GM19395 (cell line): ENCODE results near the gene SCN1A.

Experiments used
- ATAC-seq: cut with Tn5 transposase; IDR thresholded peaks from one replicate; pipeline ENCODE4 v1.9.1; 2021; ENCODE audit warnings: mild to moderate bottlenecking, moderate library complexity; ENCODE audit not compliant: unreplicated experiment

SCN1A gene

GRCh38 chr2:166084301-166084700 is 43.5 kb downstream of the SCN1A start:
- no peak for ATAC-seq

- no peak for ATAC-seq
Observed at GRCh38 chr2:166082736-166083135, 45.1 kb downstream of the SCN1A start.

GRCh38 chr2:166081852-166082251 is 46.0 kb downstream of the SCN1A start:
- ATAC-seq: no peak

- ATAC-seq: no peak
Observed at GRCh38 chr2:166081131-166081632, 46.6 kb downstream of the SCN1A start.

- no peak for ATAC-seq
Observed at GRCh38 chr2:166074430-166074829, 53.4 kb downstream of the SCN1A start.

GRCh38 chr2:166074011-166074410 is 53.8 kb downstream of the SCN1A start:
- ATAC-seq: no peak

- no peak for ATAC-seq
Observed at GRCh38 chr2:166070231-166070630, 57.6 kb downstream of the SCN1A start.

GRCh38 chr2:166068981-166069380 is 58.8 kb downstream of the SCN1A start:
- no peak for ATAC-seq

GRCh38 chr2:166067229-166067628 is 60.6 kb downstream of the SCN1A start:
- no peak for ATAC-seq

GRCh38 chr2:166060191-166060590 is 67.6 kb downstream of the SCN1A start:
- no peak for ATAC-seq

- ATAC-seq: no peak
Observed at GRCh38 chr2:166057370-166058164, 70.3 kb downstream of the SCN1A start.

- ATAC-seq: no peak
Observed at GRCh38 chr2:166044853-166045483, 82.9 kb downstream of the SCN1A start.

GRCh38 chr2:166042768-166043390 is 84.9 kb downstream of the SCN1A start:
- no peak for ATAC-seq

- ATAC-seq: no peak
Observed at GRCh38 chr2:166042356-166042755, 85.5 kb downstream of the SCN1A start.

GRCh38 chr2:166041613-166042012 is 86.2 kb downstream of the SCN1A start:
- no peak for ATAC-seq

GRCh38 chr2:166032361-166032760 is 95.5 kb downstream of the SCN1A start:
- no peak for ATAC-seq

- no peak for ATAC-seq
Observed at GRCh38 chr2:166031054-166031453, 96.8 kb downstream of the SCN1A start.

GRCh38 chr2:166025313-166025712 is 102.5 kb downstream of the SCN1A start:
- ATAC-seq: no peak

- no peak for ATAC-seq
Observed at GRCh38 chr2:166017208-166017607, 110.6 kb downstream of the SCN1A start.

GRCh38 chr2:166013878-166014277 is 113.9 kb downstream of the SCN1A start:
- ATAC-seq: no peak

- ATAC-seq: no peak
Observed at GRCh38 chr2:166011660-166012059, 116.2 kb downstream of the SCN1A start.

- ATAC-seq: no peak
Observed at GRCh38 chr2:166000401-166000800, 127.4 kb downstream of the SCN1A start.
